ENCODE results near the gene ADGRD1. TPM values are rescaled to one million over a fixed set of nuclear protein-coding genes. Genes with fewer than 3 reads are reported as not detected.

The ADGRD1 gene
- total RNA-seq, 1 experiment from 2014 or later: 0.77 TPM

DNA sequence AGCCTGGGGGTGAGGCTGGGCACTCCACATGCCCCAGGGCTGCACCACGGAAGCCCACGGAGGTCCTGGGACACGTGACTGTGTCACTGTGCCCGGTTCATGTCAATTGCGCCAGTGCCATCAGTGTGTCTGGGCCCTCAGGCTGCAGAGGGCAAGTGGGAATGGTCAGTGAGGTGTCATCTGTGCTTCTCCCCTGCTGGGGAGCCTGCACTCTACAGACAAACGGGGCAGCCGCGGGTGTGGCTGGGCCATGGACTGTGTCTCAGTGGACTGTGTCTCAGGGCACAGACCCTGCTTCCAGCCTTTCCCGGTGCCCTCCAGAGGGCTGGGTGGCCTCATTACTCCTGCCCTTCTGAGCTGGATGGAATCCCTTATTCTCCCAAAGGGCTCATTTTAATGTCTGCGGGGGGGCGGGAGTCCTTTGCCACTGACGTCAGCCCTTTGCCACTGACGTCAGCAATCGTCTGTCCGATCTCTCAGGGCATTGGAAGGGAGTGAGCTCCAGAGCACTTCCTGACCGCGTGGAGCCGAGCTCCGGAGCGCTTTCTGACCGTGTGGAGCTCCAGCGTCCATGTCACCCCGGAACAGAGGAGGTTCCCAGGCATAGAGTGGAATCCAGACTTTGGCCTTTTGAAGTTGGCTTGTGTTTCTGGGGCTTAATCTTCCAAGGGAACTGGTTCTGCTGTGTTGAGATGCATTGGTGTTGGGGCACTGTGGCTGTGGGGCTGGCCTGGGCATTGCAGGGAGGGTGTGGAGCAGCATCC, 72.4 kb downstream of the ADGRD1 start:
- no peak for TF ChIP-seq HMGA2 (CRISPR knock-in tag; IDR thresholded peaks at IDR 0.05)
- no peak for TF ChIP-seq IRF2 (CRISPR knock-in tag; IDR thresholded peaks at IDR 0.05; ENCODE audit: borderline replicate concordance, low read depth)
- TF ChIP-seq NR1H2 (CRISPR knock-in tag; IDR thresholded peaks at IDR 0.05): no peak
- TF ChIP-seq, protein P1, sequence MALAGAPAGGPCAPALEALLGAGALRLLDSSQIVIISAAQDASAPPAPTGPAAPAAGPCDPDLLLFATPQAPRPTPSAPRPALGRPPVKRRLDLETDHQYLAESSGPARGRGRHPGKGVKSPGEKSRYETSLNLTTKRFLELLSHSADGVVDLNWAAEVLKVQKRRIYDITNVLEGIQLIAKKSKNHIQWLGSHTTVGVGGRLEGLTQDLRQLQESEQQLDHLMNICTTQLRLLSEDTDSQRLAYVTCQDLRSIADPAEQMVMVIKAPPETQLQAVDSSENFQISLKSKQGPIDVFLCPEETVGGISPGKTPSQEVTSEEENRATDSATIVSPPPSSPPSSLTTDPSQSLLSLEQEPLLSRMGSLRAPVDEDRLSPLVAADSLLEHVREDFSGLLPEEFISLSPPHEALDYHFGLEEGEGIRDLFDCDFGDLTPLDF (CRISPR knock-in tag; IDR thresholded peaks at IDR 0.05): no peak
- no peak for TF ChIP-seq FOXK1 (CRISPR knock-in tag; IDR thresholded peaks at IDR 0.05)
- no peak for TF ChIP-seq NFE2L1 (CRISPR knock-in tag; IDR thresholded peaks at IDR 0.05)
- Mint-ChIP-seq H3K9me3 (no peaks in the 10 kb centered on the region), H3K36me3 (no peaks in the 10 kb centered on the region), H3K27me3 (ENCODE audit: low read depth) (no peaks in the 10 kb centered on the region), H3K27ac (no peak overlapping the region), H3K4me1 (no peaks in the 10 kb centered on the region), H3K4me3 (no peak overlapping the region)
- ATAC-seq (no peak), DNase-seq (ENCODE audit: low spot score) (no peak)
- CTCF ChIA-PET: no interaction called here
- POLR2A ChIA-PET: no interaction called here

DNA sequence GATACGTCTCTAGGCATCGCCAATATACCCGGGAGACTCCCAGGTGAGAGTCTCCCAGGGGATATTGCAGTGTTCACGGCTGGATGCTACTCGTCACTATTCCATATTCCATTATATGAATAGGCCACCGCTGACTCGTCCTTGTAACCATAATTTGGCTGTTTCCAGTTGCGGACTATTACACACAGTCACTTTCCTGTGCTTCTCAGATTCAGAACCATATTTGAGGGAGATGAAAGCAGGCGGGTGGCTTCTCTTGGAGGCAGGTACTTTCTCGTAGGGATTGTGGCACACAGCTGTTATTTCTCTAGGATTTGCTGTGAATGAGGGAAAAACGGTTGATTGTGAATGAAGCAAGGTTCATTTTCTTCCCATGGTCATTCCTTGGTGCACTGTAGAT, 73.0 kb downstream of the ADGRD1 start:
- CTCF ChIA-PET: interaction anchor here (1.7 kb wide), 1 partner anchor 111 kb away, joined by 5 read pairs; no protein-coding TSS in a partner anchor
- no peaks in the 10 kb centered on the region for H3K9me3 Mint-ChIP-seq
- DNase-seq (ENCODE audit: low spot score): no peak
- TF ChIP-seq ATF1 (CRISPR knock-in tag; IDR thresholded peaks at IDR 0.05) (no peak), TEAD1 (CRISPR knock-in tag; IDR thresholded peaks at IDR 0.05) (no peak), GRHL2 (CRISPR knock-in tag; IDR thresholded peaks at IDR 0.05; ENCODE audit: insufficient replicate concordance, severe bottlenecking) (no peak), HMGXB4 (CRISPR knock-in tag; IDR thresholded peaks at IDR 0.05) (no peak), TP53 (CRISPR knock-in tag; IDR thresholded peaks at IDR 0.05) (no peak), USF2 (CRISPR knock-in tag; IDR thresholded peaks at IDR 0.05) (no peak), ZNF263 (CRISPR knock-in tag; IDR thresholded peaks at IDR 0.05; ENCODE audit: low read depth) (no peak), NFATC4 (CRISPR knock-in tag; IDR thresholded peaks at IDR 0.05) (no peak), NR3C1 (CRISPR knock-in tag; conservative IDR thresholded peaks at IDR 0.05; ENCODE audit: low read depth) (no peak), RELA (CRISPR knock-in tag; IDR thresholded peaks at IDR 0.05; ENCODE audit: borderline replicate concordance) (no peak), TEAD4 (CRISPR knock-in tag; IDR thresholded peaks at IDR 0.05) (no peak), MXD4 (CRISPR knock-in tag; IDR thresholded peaks at IDR 0.05; ENCODE audit: borderline replicate concordance) (no peak), JAZF1 (CRISPR knock-in tag; IDR thresholded peaks at IDR 0.05) (no peak), SOX15 (CRISPR knock-in tag; IDR thresholded peaks at IDR 0.05) (no peak)
- TF ChIP-seq, protein P2, sequence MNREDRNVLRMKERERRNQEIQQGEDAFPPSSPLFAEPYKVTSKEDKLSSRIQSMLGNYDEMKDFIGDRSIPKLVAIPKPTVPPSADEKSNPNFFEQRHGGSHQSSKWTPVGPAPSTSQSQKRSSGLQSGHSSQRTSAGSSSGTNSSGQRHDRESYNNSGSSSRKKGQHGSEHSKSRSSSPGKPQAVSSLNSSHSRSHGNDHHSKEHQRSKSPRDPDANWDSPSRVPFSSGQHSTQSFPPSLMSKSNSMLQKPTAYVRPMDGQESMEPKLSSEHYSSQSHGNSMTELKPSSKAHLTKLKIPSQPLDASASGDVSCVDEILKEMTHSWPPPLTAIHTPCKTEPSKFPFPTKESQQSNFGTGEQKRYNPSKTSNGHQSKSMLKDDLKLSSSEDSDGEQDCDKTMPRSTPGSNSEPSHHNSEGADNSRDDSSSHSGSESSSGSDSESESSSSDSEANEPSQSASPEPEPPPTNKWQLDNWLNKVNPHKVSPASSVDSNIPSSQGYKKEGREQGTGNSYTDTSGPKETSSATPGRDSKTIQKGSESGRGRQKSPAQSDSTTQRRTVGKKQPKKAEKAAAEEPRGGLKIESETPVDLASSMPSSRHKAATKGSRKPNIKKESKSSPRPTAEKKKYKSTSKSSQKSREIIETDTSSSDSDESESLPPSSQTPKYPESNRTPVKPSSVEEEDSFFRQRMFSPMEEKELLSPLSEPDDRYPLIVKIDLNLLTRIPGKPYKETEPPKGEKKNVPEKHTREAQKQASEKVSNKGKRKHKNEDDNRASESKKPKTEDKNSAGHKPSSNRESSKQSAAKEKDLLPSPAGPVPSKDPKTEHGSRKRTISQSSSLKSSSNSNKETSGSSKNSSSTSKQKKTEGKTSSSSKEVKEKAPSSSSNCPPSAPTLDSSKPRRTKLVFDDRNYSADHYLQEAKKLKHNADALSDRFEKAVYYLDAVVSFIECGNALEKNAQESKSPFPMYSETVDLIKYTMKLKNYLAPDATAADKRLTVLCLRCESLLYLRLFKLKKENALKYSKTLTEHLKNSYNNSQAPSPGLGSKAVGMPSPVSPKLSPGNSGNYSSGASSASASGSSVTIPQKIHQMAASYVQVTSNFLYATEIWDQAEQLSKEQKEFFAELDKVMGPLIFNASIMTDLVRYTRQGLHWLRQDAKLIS (CRISPR knock-in tag; IDR thresholded peaks at IDR 0.05; ENCODE audit: borderline replicate concordance): no peak
- TF ChIP-seq, protein P3, sequence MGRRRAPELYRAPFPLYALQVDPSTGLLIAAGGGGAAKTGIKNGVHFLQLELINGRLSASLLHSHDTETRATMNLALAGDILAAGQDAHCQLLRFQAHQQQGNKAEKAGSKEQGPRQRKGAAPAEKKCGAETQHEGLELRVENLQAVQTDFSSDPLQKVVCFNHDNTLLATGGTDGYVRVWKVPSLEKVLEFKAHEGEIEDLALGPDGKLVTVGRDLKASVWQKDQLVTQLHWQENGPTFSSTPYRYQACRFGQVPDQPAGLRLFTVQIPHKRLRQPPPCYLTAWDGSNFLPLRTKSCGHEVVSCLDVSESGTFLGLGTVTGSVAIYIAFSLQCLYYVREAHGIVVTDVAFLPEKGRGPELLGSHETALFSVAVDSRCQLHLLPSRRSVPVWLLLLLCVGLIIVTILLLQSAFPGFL (CRISPR knock-in tag; IDR thresholded peaks at IDR 0.05; ENCODE audit: borderline replicate concordance): no peak
- TF ChIP-seq, protein P4, sequence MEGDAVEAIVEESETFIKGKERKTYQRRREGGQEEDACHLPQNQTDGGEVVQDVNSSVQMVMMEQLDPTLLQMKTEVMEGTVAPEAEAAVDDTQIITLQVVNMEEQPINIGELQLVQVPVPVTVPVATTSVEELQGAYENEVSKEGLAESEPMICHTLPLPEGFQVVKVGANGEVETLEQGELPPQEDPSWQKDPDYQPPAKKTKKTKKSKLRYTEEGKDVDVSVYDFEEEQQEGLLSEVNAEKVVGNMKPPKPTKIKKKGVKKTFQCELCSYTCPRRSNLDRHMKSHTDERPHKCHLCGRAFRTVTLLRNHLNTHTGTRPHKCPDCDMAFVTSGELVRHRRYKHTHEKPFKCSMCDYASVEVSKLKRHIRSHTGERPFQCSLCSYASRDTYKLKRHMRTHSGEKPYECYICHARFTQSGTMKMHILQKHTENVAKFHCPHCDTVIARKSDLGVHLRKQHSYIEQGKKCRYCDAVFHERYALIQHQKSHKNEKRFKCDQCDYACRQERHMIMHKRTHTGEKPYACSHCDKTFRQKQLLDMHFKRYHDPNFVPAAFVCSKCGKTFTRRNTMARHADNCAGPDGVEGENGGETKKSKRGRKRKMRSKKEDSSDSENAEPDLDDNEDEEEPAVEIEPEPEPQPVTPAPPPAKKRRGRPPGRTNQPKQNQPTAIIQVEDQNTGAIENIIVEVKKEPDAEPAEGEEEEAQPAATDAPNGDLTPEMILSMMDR (IDR thresholded peaks at IDR 0.05): no peak

More for the DNA sequence above, 73.0 kb downstream of the ADGRD1 start:
- H3K36me3 Mint-ChIP-seq: no peaks in the 10 kb centered on the region
- H3K4me3 Mint-ChIP-seq: no peak overlapping the region
- ATAC-seq: no peak
- POLR2A ChIA-PET: no interaction called here
- no peaks in the 10 kb centered on the region for H3K4me1 Mint-ChIP-seq
- no peaks in the 10 kb centered on the region for H3K27me3 Mint-ChIP-seq (ENCODE audit: low read depth)
- H3K27ac Mint-ChIP-seq: no peak overlapping the region

Data from WTC11 (cell line).